Endothelial cell of umbilical vein (primary cell): ENCODE data around the gene MT1G. TPM values are rescaled to one million over a fixed set of nuclear protein-coding genes. Genes with fewer than 3 reads are reported as not detected.

ENCODE experiments used
- BruUV-seq: library from RNA; stranded (reverse); fragments of 400-500 nt; replicated peaks from 2 replicates; lab custom pipeline; 2021; lab: Mats Ljungman, UMichigan
- CTCF ChIA-PET: fragments of 300-600, 350-600 bp; sonication (Branson Sonifier 250); formaldehyde crosslinking; loops from one replicate; lab custom pipeline; 2021; ENCODE audit warnings: antibody characterized with exemption, inconsistent platforms; lab: Charles Lee
- POLR2A ChIA-PET: fragments of 300-600, 350-600 bp; sonication (Branson Sonifier 250); formaldehyde crosslinking; loops from one replicate; lab custom pipeline; 2021; ENCODE audit warnings: antibody characterized with exemption, inconsistent platforms; lab: Charles Lee
- DNase-seq: peaks from one replicate; pipeline ENCODE4 v3.0.0-alpha.2; 2011; ENCODE audit warnings: low read depth, low spot score
- FAIRE-seq: peaks from 2 replicates; lab custom pipeline; 2011; peaks lifted over from hg19 to GRCh38; lab: Jason Lieb, UNC
- H2AFZ ChIP-seq: 2 replicates; pipeline ENCODE4 v1.6.0; 2012; ENCODE audit warnings: low read depth, low read length, control low read depth, inconsistent platforms
- H3K27ac ChIP-seq: 2 replicates; pipeline ENCODE4 v1.5.1; 2011; ENCODE audit warnings: low read depth, mild to moderate bottlenecking, control low read depth, low read length, moderate library complexity; ENCODE audit not compliant: insufficient read depth
- H3K27me3 ChIP-seq, 2 experiments: 2 replicates each; pipeline versions ENCODE4 v1.6.0 to v1.6.1; 2011; ENCODE audit warnings: low read length in 2 of 2, mixed read lengths in 1 of 2; ENCODE audit not compliant: control insufficient read depth in 2 of 2, insufficient read depth in 2 of 2
- H3K36me3 ChIP-seq, 2 experiments: 2 replicates in 1 of 2; 3 replicates in 1 of 2; pipeline ENCODE4 v1.5.1; 2011; ENCODE audit warnings: low read length in 2 of 2, mild to moderate bottlenecking in 1 of 2, moderate library complexity in 1 of 2; ENCODE audit not compliant: control insufficient read depth in 2 of 2, insufficient read depth in 2 of 2; ENCODE audit errors: extremely low read depth in 1 of 2
- H3K4me1 ChIP-seq: 3 replicates; pipeline ENCODE4 v1.5.1; 2011; ENCODE audit warnings: mild to moderate bottlenecking, low read length; ENCODE audit not compliant: control insufficient read depth, insufficient read depth; ENCODE audit errors: extremely low read depth
- H3K4me2 ChIP-seq: 2 replicates; pipeline ENCODE4 v1.6.1; 2011; ENCODE audit warnings: low read length, control low read depth, mixed read lengths; ENCODE audit not compliant: insufficient read depth
- H3K4me3 ChIP-seq, 3 experiments: fragments of 200-600 bp in 1 of 3; sonication (generic), shearing (Covaris generic) in 1 of 3; replicated peaks in 1 of 3; 2 replicates each; pipeline ENCODE4 v1.5.1; 2011 to 2016; ENCODE audit warnings: control low read depth in 3 of 3, low read length in 3 of 3, mild to moderate bottlenecking in 2 of 3, inconsistent platforms in 1 of 3, low read depth in 1 of 3, moderate library complexity in 1 of 3; ENCODE audit not compliant: insufficient read depth in 1 of 3
- H3K79me2 ChIP-seq: 2 replicates; pipeline ENCODE4 v1.6.0; 2012; ENCODE audit warnings: low read length, inconsistent platforms; ENCODE audit not compliant: control insufficient read depth, insufficient read depth
- H3K9ac ChIP-seq: replicated peaks from 2 replicates; pipeline ENCODE3; 2011; ENCODE audit warnings: low read length, control low read depth; ENCODE audit not compliant: insufficient read depth; ENCODE audit errors: extremely low read depth
- H3K9me1 ChIP-seq: replicated peaks from 3 replicates; pipeline ENCODE4 v1.6.0; 2011; ENCODE audit warnings: mild to moderate bottlenecking, low read length; ENCODE audit not compliant: control insufficient read depth, insufficient read depth; ENCODE audit errors: extremely low read depth
- H3K9me3 ChIP-seq: replicated peaks from 2 replicates; pipeline ENCODE4 v1.5.1; 2012; ENCODE audit warnings: low read length, inconsistent platforms; ENCODE audit not compliant: control insufficient read depth, insufficient read depth
- H4K20me1 ChIP-seq: replicated peaks from 2 replicates; pipeline ENCODE3; 2011; ENCODE audit warnings: mild to moderate bottlenecking, low read length; ENCODE audit not compliant: control insufficient read depth, insufficient read depth; ENCODE audit errors: extremely low read depth
- EZH2 ChIP-seq: IDR thresholded peaks from 2 replicates; pipeline ENCODE4 v1.6.1; 2012; ENCODE audit warnings: borderline replicate concordance, low read depth, mild to moderate bottlenecking, moderate library complexity, low read length, inconsistent platforms; ENCODE audit not compliant: severe bottlenecking
- FOS ChIP-seq: IDR thresholded peaks from 2 replicates; pipeline ENCODE4 v1.6.1; 2011; ENCODE audit warnings: mild to moderate bottlenecking, low read length, moderate library complexity, borderline replicate concordance; ENCODE audit not compliant: insufficient read depth
- GATA2 ChIP-seq: IDR thresholded peaks from 2 replicates; pipeline ENCODE4 v1.7.0; 2011; ENCODE audit warnings: low read depth, mild to moderate bottlenecking, moderate library complexity, mixed read lengths, low read length; ENCODE audit not compliant: insufficient read length, insufficient read depth
- JUN ChIP-seq: IDR thresholded peaks from 2 replicates; pipeline ENCODE4 v1.6.1; 2011; ENCODE audit warnings: borderline replicate concordance, low read depth; ENCODE audit not compliant: insufficient read length, insufficient read depth
- MYC ChIP-seq: IDR thresholded peaks from one replicate; pipeline ENCODE4 v1.6.1; 2011; ENCODE audit warnings: mild to moderate bottlenecking, low read depth, low read length
- POLR2A ChIP-seq: IDR thresholded peaks from 2 replicates; pipeline ENCODE4 v1.6.1; 2012; ENCODE audit warnings: low read depth, mild to moderate bottlenecking, control low read depth, low read length
- dilution Hi-C: fragments of 300-500 bp; cut with MboI; formaldehyde crosslinking; loops from one replicate; pipeline ENCODE4 v1.15.0; 2019; ENCODE audit warnings: low sequenced_read_pairs; ENCODE audit not compliant: extremely low pct_ligation_motif_present
- intact Hi-C: fragments of 100-400 bp; cut with micrococcal nuclease; formaldehyde crosslinking; loops from one replicate; pipeline ENCODE4 v1.10.0; 2022
- polyA plus RNA-seq, 4 experiments: library from polyadenylated mRNA; depleted of rRNA in 3 of 4; stranded (reverse) in 3 of 4; unstranded in 1 of 4; fragments of >200 nt; gene quantifications; 2 replicates each; pipeline versions ENCODE4 v1.2.1 to v1.2.3, GENCODE V29; 2011 to 2012; ENCODE audit warnings: missing spikeins in 1 of 4
- total RNA-seq: library from RNA; stranded (reverse); gene quantifications from 2 replicates; pipeline ENCODE4 v1.2.3, GENCODE V29; 2021
- TF ChIP-seq, protein P1 (sequence below): IDR thresholded peaks from 2 replicates; pipeline ENCODE4 v1.6.1; 2011; ENCODE audit not compliant: insufficient read depth, insufficient read length

Gene MT1G
- total and polyA plus RNA-seq, 2 donors (not counting 3 experiments of a cell fraction or from before 2014, with no cell fraction given): not detected

DNA sequence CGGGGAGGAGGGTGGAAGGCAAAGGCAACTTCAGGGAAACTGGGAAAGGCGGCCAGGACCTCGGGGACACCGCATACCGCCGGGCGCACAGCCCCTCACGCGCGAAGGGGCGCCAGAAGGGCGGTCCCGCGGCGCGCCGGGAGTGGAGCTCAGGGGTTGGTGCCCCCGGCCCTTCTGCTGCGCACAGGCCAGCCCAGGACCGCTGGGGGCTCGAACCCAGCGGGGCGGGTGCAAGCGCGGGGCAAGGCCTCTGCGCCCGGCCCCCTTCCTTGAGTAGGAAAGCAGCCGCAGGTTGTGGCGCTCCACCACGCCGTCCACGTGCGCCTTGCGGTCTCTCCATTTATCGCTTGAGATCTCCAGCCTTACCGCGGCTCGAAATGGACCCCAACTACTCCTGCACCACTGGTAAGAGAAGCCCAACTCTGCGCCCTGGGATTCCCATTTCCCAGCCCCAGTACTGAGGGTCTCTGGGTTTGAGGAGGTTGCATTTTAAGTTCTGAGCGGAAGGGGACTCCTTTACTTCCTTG lies 32.4 kb downstream of the MT1G start:
- H3K4me2 ChIP-seq: peak overlapping the region; percentile 72
- H4K20me1 ChIP-seq: no peaks in the 10 kb centered on the region
- dilution Hi-C loops (no loop called here), intact Hi-C loops (loop anchor here (2.0 kb wide), 1 partner anchor 23 kb away; no protein-coding TSS in a partner anchor)
- H3K9me1 ChIP-seq: no peaks in the 10 kb centered on the region
- no TSS peak for BruUV-seq
- no peaks in the 10 kb centered on the region for H3K79me2 ChIP-seq
- FAIRE-seq: no peak
- H3K4me3 ChIP-seq: peak overlapping the region in 1 of 3 experiments; percentile 21
- no peaks in the 10 kb centered on the region for H3K36me3 ChIP-seq
- H3K9ac ChIP-seq: no peak overlapping the region
- POLR2A ChIA-PET: interaction anchor here (2.1 kb wide), 1 partner anchor 10 kb away, joined by 6 read pairs; the partner anchor contains the start of gene MT1E
- H3K27ac ChIP-seq: no peak overlapping the region
- H2AFZ ChIP-seq: peak overlapping the region; percentile 83
- peaks cover 34 to 39% of the 10 kb centered on the region in 2 experiments for H3K27me3 ChIP-seq
- CTCF ChIA-PET: interaction anchor here (0.7 kb wide), 1 partner anchor 32 kb away, joined by 3 read pairs; no protein-coding TSS in a partner anchor
- TF ChIP-seq JUN: no peak
- TF ChIP-seq POLR2A: no peak
- TF ChIP-seq EZH2: peak; percentile 92
- TF ChIP-seq, protein P1, sequence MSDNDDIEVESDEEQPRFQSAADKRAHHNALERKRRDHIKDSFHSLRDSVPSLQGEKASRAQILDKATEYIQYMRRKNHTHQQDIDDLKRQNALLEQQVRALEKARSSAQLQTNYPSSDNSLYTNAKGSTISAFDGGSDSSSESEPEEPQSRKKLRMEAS: peak; percentile 11
- H3K9me3 ChIP-seq: no peaks in the 10 kb centered on the region
- peaks cover 19% of the 10 kb centered on the region for H3K4me1 ChIP-seq
- no peak for DNase-seq

DNA sequence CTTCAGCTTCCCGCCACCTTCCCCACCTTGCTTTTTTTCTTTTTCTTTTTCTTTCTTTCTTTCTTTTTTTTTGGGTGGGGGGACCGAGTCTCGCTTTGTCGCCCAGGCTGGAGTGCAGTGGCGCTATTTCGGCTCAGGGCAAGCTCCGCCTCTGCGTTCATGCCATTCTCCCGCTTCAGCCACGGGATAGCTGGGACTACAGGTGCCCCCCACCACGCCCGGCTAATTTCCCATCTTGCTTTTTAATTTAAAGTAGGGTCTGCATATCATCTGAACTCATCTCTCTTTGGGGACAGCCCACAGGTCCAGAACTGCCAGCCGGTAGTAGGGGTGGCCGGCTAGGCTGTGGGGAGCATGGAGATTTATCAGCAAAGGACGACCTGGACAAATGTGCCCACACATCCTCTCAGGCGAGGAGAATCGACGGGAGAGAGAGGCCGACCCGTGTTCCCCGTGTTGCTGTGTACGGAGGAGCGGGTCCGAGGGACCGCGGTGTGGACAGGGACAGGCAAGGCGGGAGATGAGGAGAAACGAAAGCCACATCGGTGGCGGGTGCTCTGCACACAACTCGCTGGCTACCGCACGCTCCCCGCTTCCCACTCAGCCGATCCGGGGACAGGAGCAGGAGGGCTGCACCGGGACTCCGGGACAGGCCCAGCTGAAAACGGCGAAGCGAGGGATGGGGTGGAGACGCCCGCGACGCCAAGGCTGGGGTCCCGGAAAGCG lies 33.0 kb downstream of the MT1G start:
- POLR2A ChIA-PET: interaction anchor here (2.1 kb wide), 1 partner anchor 10 kb away, joined by 6 read pairs; the partner anchor contains the start of gene MT1E
- dilution Hi-C loops: no loop called here
- CTCF ChIA-PET: interaction anchor here (0.7 to 1.5 kb wide), 3 partner anchors 31 to 34 kb away, joined by 3 to 5 read pairs (median 3); no protein-coding TSS in a partner anchor

More for the DNA sequence above, 33.0 kb downstream of the MT1G start:
- H3K27me3 ChIP-seq: peaks cover 34 to 39% of the 10 kb centered on the region in 2 experiments
- no peak for FAIRE-seq
- no peaks in the 10 kb centered on the region for H3K9me1 ChIP-seq
- H3K4me1 ChIP-seq: peaks cover 19% of the 10 kb centered on the region
- no peaks in the 10 kb centered on the region for H4K20me1 ChIP-seq
- H3K27ac ChIP-seq: no peak overlapping the region
- peak overlapping the region; percentile 72 for H3K4me2 ChIP-seq
- no peaks in the 10 kb centered on the region for H3K9me3 ChIP-seq
- DNase-seq: no peak
- intact Hi-C loops: loop anchor here (1.0 to 2.0 kb wide), 2 partner anchors 10 to 24 kb away; partner anchors contain the start of gene MT1E
- peak overlapping the region in 2 of 3 experiments; percentile 21 to 30 for H3K4me3 ChIP-seq
- no peaks in the 10 kb centered on the region for H3K36me3 ChIP-seq
- no peak for TF ChIP-seq MYC
- TF ChIP-seq FOS: no peak
- peak; percentile 94 for TF ChIP-seq EZH2
- no peak for TF ChIP-seq GATA2
- no peak for TF ChIP-seq JUN
- H3K79me2 ChIP-seq: no peaks in the 10 kb centered on the region
- H2AFZ ChIP-seq: peak overlapping the region; percentile 83
- no peak overlapping the region for H3K9ac ChIP-seq
- BruUV-seq: no TSS peak
